Cardiac fibroblast (primary cell): ENCODE measurements around the gene GAGE12G.

Experiments
- DNase-seq, 2 donors: peaks; one replicate each; pipeline versions ENCODE4 v3.0.0 to v3.0.0-alpha.2; 2010; ENCODE audit warnings: low read depth in 2 of 2
- H3K4me3 ChIP-seq, 2 donors: replicated peaks in 1 of 2; 1 replicate in 1 of 2; 2 replicates in 1 of 2; pipeline ENCODE4 v1.5.1; 2011; ENCODE audit warnings: low read depth in 2 of 2, low read length in 2 of 2, mild to moderate bottlenecking in 2 of 2, moderate library complexity in 1 of 2
- CTCF ChIP-seq: IDR thresholded peaks from one replicate; pipeline ENCODE4 v1.5.1; 2011; ENCODE audit warnings: low read depth, mild to moderate bottlenecking, low read length, inconsistent platforms

The GAGE12G gene

GRCh38 chrX:49618574-49618973 is 48.4 kb downstream of the GAGE12G start:
- H3K4me3 ChIP-seq, result no peak overlapping the region
- DNase-seq, result no peak
- TF ChIP-seq CTCF, result no peak
